Transverse colon (tissue), 4 donors: ENCODE results near the gene CASP9. TPM values are rescaled to one million over a fixed set of nuclear protein-coding genes. Genes with fewer than 3 reads are reported as not detected.
A peak's percentile ranks its signal among the peaks of the same experiment; 100 is the strongest.

ENCODE experiments used
- DNase-seq: peaks from one replicate; pipeline ENCODE4 v3.0.0-alpha.2; 2019
- H3K27ac ChIP-seq, 4 donors: fragments of 200-600 bp; sonication (generic); 2 replicates each; pipeline ENCODE4 v1.5.1; 2016 to 2018; ENCODE audit warnings: inconsistent platforms in 4 of 4
- H3K27me3 ChIP-seq: fragments of 200-600 bp; sonication (generic); 2 replicates; pipeline ENCODE4 v1.5.1; 2017; ENCODE audit warnings: inconsistent platforms
- H3K36me3 ChIP-seq, 4 donors: fragments of 200-600 bp; sonication (generic); 2 replicates each; pipeline ENCODE4 v1.5.1; 2017 to 2019; ENCODE audit warnings: inconsistent platforms in 4 of 4
- H3K4me1 ChIP-seq, 4 donors: fragments of 200-600 bp; sonication (generic); 2 replicates each; pipeline ENCODE4 v1.5.1; 2017 to 2020; ENCODE audit warnings: inconsistent platforms in 4 of 4
- H3K4me3 ChIP-seq, 4 donors: fragments of 200-600 bp; sonication (generic); 1 replicate in 1 of 4; 2 replicates in 3 of 4; pipeline versions ENCODE4 v1.5.1 to v1.6.1; 2017 to 2019; ENCODE audit warnings: inconsistent platforms in 4 of 4
- H3K9me3 ChIP-seq, 2 donors: fragments of 200-600 bp; sonication (generic); 2 replicates each; pipeline ENCODE4 v1.5.1; 2017 to 2019; ENCODE audit warnings: inconsistent platforms in 2 of 2
- CTCF ChIP-seq, 5 experiments: fragments of 200-600 bp in 3 of 5; fragments of 450-650 bp in 2 of 5; sonication (generic) in 3 of 5; IDR thresholded peaks; 1 replicate in 2 of 5; 2 replicates in 3 of 5; pipeline ENCODE4 v1.5.1; 2016 to 2017; ENCODE audit warnings: antibody characterized with exemption in 5 of 5, inconsistent platforms in 3 of 5, mild to moderate bottlenecking in 2 of 5, moderate library complexity in 1 of 5
- EP300 ChIP-seq: sonication (generic); formaldehyde crosslinking; IDR thresholded peaks from one replicate; pipeline ENCODE4 v1.6.1; 2017; ENCODE audit warnings: antibody characterized with exemption, low read depth
- POLR2A ChIP-seq: fragments of 450-650 bp; IDR thresholded peaks from one replicate; pipeline ENCODE4 v1.6.1; 2016; ENCODE audit warnings: antibody characterized with exemption, mild to moderate bottlenecking, moderate library complexity
- POLR2AphosphoS5 ChIP-seq, 3 donors: sonication (generic); formaldehyde crosslinking; IDR thresholded peaks; one replicate each; pipeline ENCODE4 v1.6.1; 2016; ENCODE audit warnings: antibody characterized with exemption in 3 of 3
- WGBS, 2 donors: methylation state at CpG; one replicate each; pipeline ENCODE4 v1.1.5; 2018; ENCODE audit warnings: low coverage in 1 of 2; 5-methylcytosine and 5-hydroxymethylcytosine counted together
- in situ Hi-C, 4 donors: fragments of 200-750 bp; cut with MboI; loops; one replicate each; pipeline versions ENCODE4 v1.15.0 to v1.15.1; 2017; ENCODE audit warnings: low sequenced_read_pairs in 3 of 4, low pct_ligation_motif_present in 1 of 4, low pct_unique_long_range_greater_than_20kb in 1 of 4
- intact Hi-C: fragments of 100-400 bp; cut with DNase I; formaldehyde crosslinking; loops from one replicate; pipeline ENCODE4 v1.15.1; 2023; ENCODE audit warnings: low total_unique reads
- total RNA-seq, 4 donors: library from RNA; depleted of rRNA; stranded (reverse); fragments of >200 nt; gene quantifications; one replicate each; pipeline ENCODE4 v1.1.0, GENCODE V29; 2016

The CASP9 gene
- 100 to 1,000 TPM in 1 of 4 donors, 10 to 100 TPM in 3; 19.1 to 151 (median 25.2) TPM for total RNA-seq

GRCh38 chr1:15524021-15524282 lies at the start of gene CASP9:
Gene CASP9 (minus strand): TSS chr1:15524215. CDS start chr1:15524200, 15 bp downstream.
- Histone ChIP-seq H3K36me3 (no peaks in the 10 kb centered on the region), H3K4me1 (peaks cover 22 to 36% (median 27%) of the 10 kb centered on the region in 4 donors), H3K4me3 (peak within 1 kb of the TSS; percentile 61 to 89 (median 70)), H3K27ac (peak within 1 kb of the TSS; percentile 96 to 99 (median 98)), H3K9me3 (no peaks in the 10 kb centered on the region), H3K27me3 (no peaks in the 10 kb centered on the region)
- intact Hi-C loops (no loop called here), in situ Hi-C loops (no loop called here)
- DNase-seq: no peak
- no peak for TF ChIP-seq EP300
- TF ChIP-seq POLR2A: peak; percentile 66
- peak; percentile 77 to 92 (median 87) for TF ChIP-seq POLR2AphosphoS5 (IDR thresholded peaks at IDR 0.05)
- TF ChIP-seq CTCF (IDR thresholded peaks at IDR 0.05): peak in 1 of 5 experiments; percentile 13
- 0% methylated on average over 15 of the region's 27 CpGs; no CpG with 5 or more reads in 1 of the 2 donors for WGBS, 2 donors

GRCh38 chr1:15573477-15573876 lies 49.5 kb upstream of the CASP9 start:
- DNase-seq: no peak
- H3K4me1 ChIP-seq: no peaks in the 10 kb centered on the region
- TF ChIP-seq CTCF (IDR thresholded peaks at IDR 0.05) (no peak), POLR2A (no peak), EP300 (no peak), POLR2AphosphoS5 (IDR thresholded peaks at IDR 0.05) (no peak)
- H3K36me3 ChIP-seq: peaks cover 0 to 6% (median 3%) of the 10 kb centered on the region in 4 donors
- no peak overlapping the region for H3K27ac ChIP-seq
- H3K4me3 ChIP-seq: no peak overlapping the region
- no peaks in the 10 kb centered on the region for H3K27me3 ChIP-seq
- H3K9me3 ChIP-seq: no peaks in the 10 kb centered on the region
- in situ Hi-C loops (no loop called here), intact Hi-C loops (no loop called here)
- 22 to 84% methylated on average over 4 to 9 of the region's 9 CpGs for WGBS, 2 donors

- peaks cover 0 to 28% (median 13%) of the 10 kb centered on the region in 4 donors for H3K36me3 ChIP-seq
- no peak for DNase-seq
- no peak overlapping the region for H3K4me3 ChIP-seq
- no peaks in the 10 kb centered on the region for H3K9me3 ChIP-seq
- in situ Hi-C loops (no loop called here), intact Hi-C loops (no loop called here)
- no peak overlapping the region for H3K27ac ChIP-seq
- H3K27me3 ChIP-seq: no peaks in the 10 kb centered on the region
- TF ChIP-seq POLR2A (no peak), EP300 (no peak), CTCF (IDR thresholded peaks at IDR 0.05) (no peak)
- H3K4me1 ChIP-seq: no peaks in the 10 kb centered on the region
Measured at GRCh38 chr1:15571266-15571665, 47.3 kb upstream of the CASP9 start.

- intact Hi-C loops (no loop called here), in situ Hi-C loops (no loop called here)
- Histone ChIP-seq H3K4me3 (no peak overlapping the region), H3K4me1 (no peaks in the 10 kb centered on the region), H3K27ac (no peak overlapping the region), H3K9me3 (no peaks in the 10 kb centered on the region), H3K27me3 (no peaks in the 10 kb centered on the region), H3K36me3 (peaks cover 0 to 32% (median 15%) of the 10 kb centered on the region in 4 donors)
- WGBS, 2 donors: 94 to 100% methylated on average over 1 of the region's 1 CpG
- no peak for DNase-seq
- TF ChIP-seq POLR2AphosphoS5 (IDR thresholded peaks at IDR 0.05): no peak
- TF ChIP-seq EP300: no peak
- TF ChIP-seq POLR2A: no peak
- no peak for TF ChIP-seq CTCF (IDR thresholded peaks at IDR 0.05)
Measured at GRCh38 chr1:15570861-15571260, 46.8 kb upstream of the CASP9 start.
